H9 (cell line): ENCODE results near the gene ANKRD13A. TPM values are rescaled to one million over a fixed set of nuclear protein-coding genes. Genes with fewer than 3 reads are reported as not detected.

Source experiments
- DNase-seq: peaks from one replicate; pipeline ENCODE4 v3.0.0-alpha.2; 2017
- H2AFZ ChIP-seq: one replicate; pipeline ENCODE4 v1.6.1; 2013; ENCODE audit warnings: mild to moderate bottlenecking, low read length, control low read depth, moderate library complexity
- H2AK5ac ChIP-seq: 2 replicates; pipeline ENCODE4 v1.6.1; 2013; ENCODE audit warnings: low read length, control low read depth, mixed read lengths; ENCODE audit not compliant: insufficient read length
- H2BK120ac ChIP-seq: one replicate; pipeline ENCODE4 v1.6.1; 2013; ENCODE audit warnings: low read depth, mild to moderate bottlenecking, low read length, control low read depth, inconsistent platforms; ENCODE audit not compliant: poor library complexity, severe bottlenecking
- H2BK12ac ChIP-seq: 2 replicates; pipeline ENCODE4 v1.6.1; 2013; ENCODE audit warnings: low read length, control low read depth, mixed read lengths, low read depth; ENCODE audit not compliant: insufficient read length
- H2BK15ac ChIP-seq: 2 replicates; pipeline ENCODE4 v1.6.1; 2013; ENCODE audit warnings: low read depth, low read length, control low read depth
- H2BK20ac ChIP-seq: one replicate; pipeline ENCODE4 v1.6.1; 2013; ENCODE audit warnings: low read depth, mild to moderate bottlenecking, low read length, control low read depth, inconsistent platforms; ENCODE audit not compliant: poor library complexity, severe bottlenecking
- H2BK5ac ChIP-seq: 2 replicates; pipeline ENCODE4 v1.6.1; 2013; ENCODE audit warnings: low read length, control low read depth, mixed read lengths; ENCODE audit not compliant: insufficient read length
- H3K14ac ChIP-seq: 2 replicates; pipeline ENCODE4 v1.6.1; 2013; ENCODE audit warnings: low read length, control low read depth; ENCODE audit not compliant: insufficient read depth
- H3K18ac ChIP-seq: 2 replicates; pipeline ENCODE4 v1.6.1; 2013; ENCODE audit warnings: low read depth, mild to moderate bottlenecking, mixed read lengths, low read length, control low read depth; ENCODE audit not compliant: insufficient read length
- H3K23ac ChIP-seq: 2 replicates; pipeline ENCODE4 v1.6.1; 2013; ENCODE audit warnings: low read length, control low read depth, mixed read lengths, low read depth; ENCODE audit not compliant: insufficient read length
- H3K23me2 ChIP-seq: 2 replicates; pipeline ENCODE4 v1.6.1; 2013; ENCODE audit warnings: low read depth, mild to moderate bottlenecking, mixed read lengths, low read length, control low read depth; ENCODE audit not compliant: insufficient read length, poor library complexity, severe bottlenecking
- H3K27ac ChIP-seq: 2 replicates; pipeline ENCODE4 v1.5.1; 2013; ENCODE audit warnings: low read length, control low read depth, mixed read lengths, low read depth; ENCODE audit not compliant: insufficient read length
- H3K27me3 ChIP-seq: 2 replicates; pipeline ENCODE4 v1.6.1; 2013; ENCODE audit warnings: low read length, control low read depth, inconsistent platforms; ENCODE audit not compliant: insufficient read depth
- H3K4ac ChIP-seq: 2 replicates; pipeline ENCODE4 v1.6.1; 2013; ENCODE audit warnings: low read depth, mild to moderate bottlenecking, control low read depth, inconsistent platforms, low read length, moderate library complexity
- H3K4me1 ChIP-seq: 2 replicates; pipeline ENCODE4 v1.6.1; 2013; ENCODE audit warnings: low read length, control low read depth, inconsistent platforms; ENCODE audit not compliant: insufficient read depth
- H3K4me2 ChIP-seq: 2 replicates; pipeline ENCODE4 v1.6.1; 2013; ENCODE audit warnings: low read length, control low read depth, mixed read lengths; ENCODE audit not compliant: insufficient read length, insufficient read depth
- H3K56ac ChIP-seq: 2 replicates; pipeline ENCODE4 v1.6.1; 2013; ENCODE audit warnings: low read depth, mild to moderate bottlenecking, mixed read lengths, low read length, control low read depth; ENCODE audit not compliant: insufficient read length
- H3K79me1 ChIP-seq: 2 replicates; pipeline ENCODE4 v1.6.1; 2013; ENCODE audit warnings: low read depth, mild to moderate bottlenecking, moderate library complexity, low read length, control low read depth, inconsistent platforms; ENCODE audit not compliant: insufficient read depth, poor library complexity, severe bottlenecking
- H3K79me2 ChIP-seq: 2 replicates; pipeline ENCODE4 v1.6.1; 2013; ENCODE audit warnings: low read length, control low read depth, inconsistent platforms; ENCODE audit not compliant: insufficient read depth
- H3K9ac ChIP-seq: 2 replicates; pipeline ENCODE4 v1.6.1; 2013; ENCODE audit warnings: low read length, control low read depth, mixed read lengths; ENCODE audit not compliant: insufficient read length; ENCODE audit errors: extremely low read depth
- H3K9me3 ChIP-seq: one replicate; pipeline ENCODE4 v1.6.1; 2013; ENCODE audit warnings: low read depth, low read length, inconsistent platforms; ENCODE audit not compliant: control insufficient read depth
- H3T11ph ChIP-seq: one replicate; pipeline ENCODE4 v1.6.1; 2013; ENCODE audit warnings: mild to moderate bottlenecking, low read length, control low read depth, inconsistent platforms
- H4K20me1 ChIP-seq: one replicate; pipeline ENCODE4 v1.6.1; 2013; ENCODE audit not compliant: control insufficient read depth, insufficient read length, insufficient read depth
- H4K5ac ChIP-seq: 2 replicates; pipeline ENCODE4 v1.6.1; 2013; ENCODE audit warnings: low read depth, mild to moderate bottlenecking, mixed read lengths, low read length, control low read depth; ENCODE audit not compliant: insufficient read length
- H4K8ac ChIP-seq: replicated peaks from 2 replicates; pipeline ENCODE4 v1.6.1; 2013; ENCODE audit warnings: low read length, control low read depth, mixed read lengths, low read depth; ENCODE audit not compliant: insufficient read length
- H4K91ac ChIP-seq: 2 replicates; pipeline ENCODE4 v1.6.1; 2013; ENCODE audit warnings: low read depth, mild to moderate bottlenecking, moderate library complexity, mixed read lengths, low read length, control low read depth; ENCODE audit not compliant: insufficient read length
- H3K27ac Mint-ChIP-seq, 3 experiments: 2 replicates in 2 of 3; 3 replicates in 1 of 3; pipeline ENCODE4 v1.8.0; 2020 to 2021; ENCODE audit warnings: mixed read lengths in 3 of 3, mild to moderate bottlenecking in 1 of 3, moderate library complexity in 1 of 3
- H3K27me3 Mint-ChIP-seq: 2 replicates; pipeline ENCODE4 v1.8.0; 2021; ENCODE audit warnings: low read depth, mild to moderate bottlenecking, moderate library complexity, mixed read lengths
- H3K36me3 Mint-ChIP-seq, 3 experiments: 2 replicates in 2 of 3; 3 replicates in 1 of 3; pipeline ENCODE4 v1.8.0; 2020 to 2021; ENCODE audit warnings: low read depth in 3 of 3, mixed read lengths in 3 of 3; ENCODE audit not compliant: insufficient read depth in 1 of 3
- H3K4me1 Mint-ChIP-seq, 2 experiments: 2 replicates each; pipeline ENCODE4 v1.8.0; 2020; ENCODE audit warnings: mixed read lengths in 2 of 2
- H3K4me3 Mint-ChIP-seq, 2 experiments: 2 replicates in 1 of 2; 3 replicates in 1 of 2; pipeline ENCODE4 v1.8.0; 2020 to 2021; ENCODE audit warnings: mild to moderate bottlenecking in 2 of 2, mixed read lengths in 2 of 2, moderate library complexity in 1 of 2
- H3K9me3 Mint-ChIP-seq, 2 experiments: 2 replicates in 1 of 2; 3 replicates in 1 of 2; pipeline ENCODE4 v1.8.0; 2020; ENCODE audit warnings: mild to moderate bottlenecking in 2 of 2, mixed read lengths in 2 of 2, moderate library complexity in 1 of 2
- CTCF ChIP-seq: fragments of 200-600 bp; sonication (generic); conservative IDR thresholded peaks from 3 replicates; pipeline ENCODE4 v1.8.0; 2021; ENCODE audit warnings: antibody characterized with exemption, mild to moderate bottlenecking
- WGBS: extraction: QIAGEN DNeasy Blood & Tissue Kit; methylation state at CpG from one replicate; pipeline ENCODE4 v1.1.7; 2013; ENCODE audit warnings: missing lambda C conversion rate, low lambda C conversion rate, mixed read lengths; ENCODE audit not compliant: insufficient read length; ENCODE audit errors: extremely low coverage; 5-methylcytosine and 5-hydroxymethylcytosine counted together
- total RNA-seq: library from RNA; stranded (reverse); gene quantifications from 2 replicates; pipeline ENCODE4 v1.2.1, GENCODE V29; 2021

The ANKRD13A gene
- total RNA-seq, 1 experiment from 2014 or later: 18.0 TPM

GRCh38 chr12:109987615-109988014 is 11.6 kb upstream of the ANKRD13A start:
- TF ChIP-seq CTCF: no peak
- Histone ChIP-seq H3K18ac (no peak overlapping the region), H4K20me1 (no peaks in the 10 kb centered on the region), H4K5ac (no peak overlapping the region), H2BK20ac (no peak overlapping the region), H2BK15ac (no peak overlapping the region), H3K4me1 (no peaks in the 10 kb centered on the region), H4K8ac (no peak overlapping the region), H4K91ac (no peak overlapping the region), H3K27ac (no peak overlapping the region), H3K9ac (no peak overlapping the region), H3K23me2 (no peaks in the 10 kb centered on the region), H2BK5ac (no peak overlapping the region), H3K79me1 (no peaks in the 10 kb centered on the region), H3K23ac (no peak overlapping the region), H3K27me3 (no peaks in the 10 kb centered on the region), H3K56ac (no peak overlapping the region), H3T11ph (no peak overlapping the region), H3K9me3 (no peaks in the 10 kb centered on the region), H3K14ac (no peak overlapping the region), H2BK12ac (no peak overlapping the region), H2AFZ (no peak overlapping the region), H3K79me2 (no peaks in the 10 kb centered on the region), H3K4me2 (no peak overlapping the region), H2BK120ac (no peak overlapping the region), H3K4ac (no peak overlapping the region), H2AK5ac (no peak overlapping the region)
- H3K9me3 Mint-ChIP-seq: no peaks in the 10 kb centered on the region
- no peak overlapping the region for H3K27ac Mint-ChIP-seq
- DNase-seq: no peak
- H3K27me3 Mint-ChIP-seq: no peaks in the 10 kb centered on the region
- no peak overlapping the region for H3K4me3 Mint-ChIP-seq
- H3K4me1 Mint-ChIP-seq: no peaks in the 10 kb centered on the region
- peaks cover 15 to 53% (median 26%) of the 10 kb centered on the region in 3 experiments for H3K36me3 Mint-ChIP-seq
- no CpG with 5 or more reads among the region's 8 CpGs for WGBS
